GM12878 (cell line): ENCODE results near the gene SCN4A. TPM values are rescaled to one million over a fixed set of nuclear protein-coding genes. Genes with fewer than 3 reads are reported as not detected.
A peak's percentile ranks its signal among the peaks of the same experiment; 100 is the strongest.

Experiments
- ATAC-seq: fragments of 200-7000 bp; cut with Tn5 transposase; 3 replicates; pipeline ENCODE4 v1.9.1; 2020; ENCODE audit warnings: mild to moderate bottlenecking, moderate library complexity
- BruUV-seq: library from RNA; stranded (reverse); fragments of 400-500 nt; replicated peaks from 2 replicates; lab custom pipeline; 2021; lab: Mats Ljungman, UMichigan
- CTCF ChIA-PET: fragments of 300-600 bp; sonication (Branson Sonifier 250); formaldehyde crosslinking; extraction: SDS; loops from one replicate; lab custom pipeline; 2021; ENCODE audit warnings: inconsistent platforms; lab: Yijun Ruan, JAX
- POLR2A ChIA-PET: fragments of 350-600 bp; formaldehyde crosslinking; extraction: SDS; loops from one replicate; lab custom pipeline; 2021; ENCODE audit warnings: inconsistent platforms; lab: Charles Lee
- RAD21 ChIA-PET: fragments of 300-600 bp; sonication (Branson Sonifier 250); formaldehyde crosslinking; loops from one replicate; lab custom pipeline; 2023; ENCODE audit warnings: antibody characterized with exemption; ENCODE audit not compliant: unreplicated experiment; lab: Charles Lee
- SMC1A ChIA-PET: fragments of 300-600 bp; sonication (Branson Sonifier 250); formaldehyde crosslinking; loops from one replicate; lab custom pipeline; 2023; ENCODE audit not compliant: unreplicated experiment, uncharacterized antibody; lab: Charles Lee
- DNase-seq: peaks from one replicate; pipeline ENCODE4 v3.0.0-alpha.2; 2011; ENCODE audit warnings: low read depth, low spot score
- FAIRE-seq: peaks from 3 replicates; lab custom pipeline; 2011; peaks lifted over from hg19 to GRCh38; lab: Jason Lieb, UNC
- H2AFZ ChIP-seq: 2 replicates; pipeline ENCODE4 v1.6.0; 2011; ENCODE audit warnings: low read depth, low read length, control low read depth; ENCODE audit not compliant: control insufficient read depth
- H3K27ac ChIP-seq: 2 replicates; pipeline ENCODE4 v1.5.1; 2011; ENCODE audit warnings: control low read depth; ENCODE audit not compliant: control insufficient read depth, insufficient read depth
- H3K27me3 ChIP-seq, 2 experiments: replicated peaks in 1 of 2; 2 replicates each; pipeline versions ENCODE4 v1.6.0 to v1.6.1; 2011; ENCODE audit warnings: low read length in 1 of 2; ENCODE audit not compliant: control insufficient read depth in 2 of 2, insufficient read depth in 2 of 2
- H3K36me3 ChIP-seq, 2 experiments: 2 replicates each; pipeline ENCODE4 v1.5.1; 2011; ENCODE audit warnings: low read length in 1 of 2; ENCODE audit not compliant: control insufficient read depth in 2 of 2, insufficient read depth in 2 of 2
- H3K4me1 ChIP-seq: 2 replicates; pipeline ENCODE4 v1.6.1; 2011; ENCODE audit warnings: mild to moderate bottlenecking, low read length, moderate library complexity, mixed read lengths; ENCODE audit not compliant: control insufficient read depth, insufficient read depth
- H3K4me2 ChIP-seq: 2 replicates; pipeline ENCODE4 v1.6.0; 2011; ENCODE audit warnings: control low read depth; ENCODE audit not compliant: control insufficient read depth, insufficient read depth
- H3K4me3 ChIP-seq: fragments of 200-600 bp; sonication (generic); 2 replicates; pipeline ENCODE4 v1.5.1; 2016
- H3K79me2 ChIP-seq: 2 replicates; pipeline ENCODE4 v1.6.0; 2011; ENCODE audit warnings: low read length; ENCODE audit not compliant: control insufficient read depth, insufficient read depth
- H3K9ac ChIP-seq: 2 replicates; pipeline ENCODE4 v1.8.0; 2011; ENCODE audit warnings: low read length, control low read depth, mixed read lengths; ENCODE audit not compliant: control insufficient read depth, insufficient read depth
- H3K9me3 ChIP-seq: replicated peaks from 3 replicates; pipeline ENCODE4 v1.5.1; 2011; ENCODE audit warnings: mild to moderate bottlenecking, low read length; ENCODE audit not compliant: control insufficient read depth, insufficient read depth
- H4K20me1 ChIP-seq: 2 replicates; pipeline ENCODE4 v1.6.0; 2011; ENCODE audit not compliant: control insufficient read depth, insufficient read depth
- BACH1 ChIP-seq: fragments of 450-650 bp; IDR thresholded peaks from 2 replicates; pipeline ENCODE4 v1.6.1; 2017; ENCODE audit warnings: mild to moderate bottlenecking, borderline replicate concordance
- CBFB ChIP-seq: IDR thresholded peaks from 2 replicates; pipeline ENCODE4 v1.6.1; 2016; ENCODE audit warnings: antibody characterized with exemption, low read depth
- CHD1 ChIP-seq: IDR thresholded peaks from 2 replicates; pipeline ENCODE4 v1.6.1; 2012; ENCODE audit warnings: low read depth, low read length, improper control_type of control experiment
- FOXK2 ChIP-seq: fragments of 450-650 bp; IDR thresholded peaks from 2 replicates; pipeline ENCODE4 v1.6.1; 2017; ENCODE audit warnings: mild to moderate bottlenecking, moderate library complexity
- JUND ChIP-seq: IDR thresholded peaks from 2 replicates; pipeline ENCODE4 v1.6.1; 2012; ENCODE audit warnings: low read depth, mild to moderate bottlenecking, low read length, improper control_type of control experiment, moderate library complexity
- POLR2AphosphoS5 ChIP-seq: IDR thresholded peaks from 2 replicates; pipeline ENCODE4 v1.6.1; 2011; ENCODE audit warnings: mild to moderate bottlenecking, low read length, inconsistent platforms
- SIX5 ChIP-seq: IDR thresholded peaks from 2 replicates; pipeline ENCODE4 v1.6.1; 2011; ENCODE audit warnings: mild to moderate bottlenecking, low read depth, low read length, moderate library complexity; ENCODE audit not compliant: severe bottlenecking
- SMAD5 ChIP-seq: IDR thresholded peaks from 2 replicates; pipeline ENCODE4 v1.6.1; 2016; ENCODE audit warnings: antibody characterized with exemption, low read depth
- SMARCA5 ChIP-seq: fragments of 450-650 bp; IDR thresholded peaks from 2 replicates; pipeline ENCODE4 v1.6.1; 2017; ENCODE audit warnings: mild to moderate bottlenecking
- STAT3 ChIP-seq: IDR thresholded peaks from 2 replicates; pipeline ENCODE4 v1.6.1; 2011; ENCODE audit warnings: low read depth, low read length, improper control_type of control experiment
- WGBS: methylation state at CpG from one replicate; pipeline ENCODE4 v1.1.6; 2016; ENCODE audit warnings: low lambda C conversion rate; ENCODE audit not compliant: insufficient replicate concordance, insufficient coverage; ENCODE audit errors: missing lambda C conversion rate; 5-methylcytosine and 5-hydroxymethylcytosine counted together
- in situ Hi-C: fragments of 300-500 bp; cut with MboI; formaldehyde crosslinking; loops from 9 replicates; pipeline ENCODE4 v1.14.3; 2018; ENCODE audit warnings: mixed read lengths
- intact Hi-C: fragments of 100-400 bp; cut with micrococcal nuclease; formaldehyde crosslinking; loops from one replicate; pipeline ENCODE4 v1.14.2; 2022; ENCODE audit not compliant: unreplicated experiment
- polyA plus RNA-seq, 11 experiments: library from polyadenylated mRNA; depleted of rRNA in 4 of 11; unstranded in 6 of 11; stranded (reverse) in 5 of 11; fragments of >200 nt; fragmentation: Nextera tagmentation in 4 of 11; fragmentation: Illumina TruSeq in 1 of 11; extraction: Ambion mirVana in 4 of 11; extraction: Trizol in 1 of 11; gene quantifications; 1 replicate in 1 of 11; 2 replicates in 10 of 11; pipeline versions ENCODE4 v1.2.1 to v1.2.3, GENCODE V29; 2011 to 2016; ENCODE audit warnings: inconsistent platforms in 2 of 11, missing spikeins in 2 of 11, low read depth in 1 of 11
- total RNA-seq, 4 experiments: library from RNA; depleted of rRNA in 3 of 4; stranded (reverse); fragments of >200 nt in 3 of 4; fragmentation: Illumina TruSeq in 1 of 4; extraction: Trizol in 1 of 4; gene quantifications; 2 replicates each; pipeline versions ENCODE4 v1.2.1 to v1.2.3, GENCODE V29; 2013 to 2021
- TF ChIP-seq, protein P1 (sequence below): IDR thresholded peaks from 2 replicates; pipeline ENCODE4 v1.6.1; 2012; ENCODE audit warnings: mild to moderate bottlenecking, low read depth, low read length
- TF ChIP-seq, protein P2 (sequence below): fragments of 450-650 bp; formaldehyde crosslinking; IDR thresholded peaks from 2 replicates; pipeline ENCODE4 v1.4.0; 2020; ENCODE audit warnings: mild to moderate bottlenecking, moderate library complexity

SCN4A gene
- total and polyA plus RNA-seq, 10 of the 15 experiments (the other 5 are each of a cell fraction or from before 2014, with no cell fraction given) = under 0.01 to 0.15 (median 0.07) TPM; not detected in 4

DNA sequence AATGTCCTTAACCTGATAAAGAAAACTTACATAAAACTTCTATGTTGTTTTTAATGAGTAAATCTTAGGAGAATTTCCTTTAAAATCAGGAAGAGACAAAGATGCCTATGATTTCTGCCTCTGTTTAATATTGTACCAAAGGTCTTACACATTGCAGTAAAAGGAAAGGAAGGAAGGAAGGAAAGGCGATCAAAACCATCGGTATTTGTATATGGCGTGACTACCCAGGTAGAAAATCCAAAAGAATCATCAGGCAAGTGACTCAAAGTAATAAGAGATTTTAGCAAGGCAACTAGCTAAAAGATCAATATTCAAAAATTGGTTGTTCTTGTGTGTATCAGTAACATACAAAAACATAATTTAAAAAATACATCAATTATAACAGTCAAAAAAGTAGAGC lies 44.3 kb upstream of the SCN4A start:
- H3K9ac ChIP-seq = peak overlapping the region; percentile 12
- H3K4me3 ChIP-seq = peak overlapping the region; percentile 60
- intact Hi-C loops = loop anchor here (2.0 to 5.0 kb wide), 2 partner anchors 65 to 98 kb away; partner anchors contain the start of gene GH1
- ChIA-PET POLR2A (interaction anchor here (0.8 to 2.1 kb wide), 6 partner anchors 10 to 173 kb away, joined by 3 to 18 read pairs (median 3); partner anchors contain the start of genes CD79B and ERN1), SMC1A (interaction anchor here (0.6 to 3.4 kb wide), 30 partner anchors 8 to 268 kb away, joined by 3 to 30 read pairs (median 5); partner anchors contain the start of gene CD79B), RAD21 (interaction anchor here (0.8 to 7.4 kb wide), 19 partner anchors 9 to 265 kb away, joined by 3 to 105 read pairs (median 4); partner anchors contain the start of genes CCDC47, CD79B, CSHL1 and GH1), CTCF (interaction anchor here (0.7 to 3.3 kb wide), 26 partner anchors 10 to 127 kb away, joined by 3 to 73 read pairs (median 5); partner anchors contain the start of genes CD79B, CSHL1, ERN1 and GH1)
- no peaks in the 10 kb centered on the region for H3K9me3 ChIP-seq
- H3K4me1 ChIP-seq = peaks cover 14% of the 10 kb centered on the region
- H3K36me3 ChIP-seq = no peaks in the 10 kb centered on the region
- no peak for ATAC-seq
- DNase-seq = no peak
- H3K27me3 ChIP-seq = no peaks in the 10 kb centered on the region
- FAIRE-seq = no peak
- H3K27ac ChIP-seq = peak overlapping the region; percentile 40
- peak overlapping the region; percentile 35; the same call in 1 of the 2 replicates for H3K4me2 ChIP-seq
- in situ Hi-C loops = no loop called here
- no TSS peak for BruUV-seq
- 0 out of 2 replicates have a peak overlapping the region, but pooled peaks have one; percentile 7 for H2AFZ ChIP-seq
- WGBS = 8% methylated on average over 3 of the region's 3 CpGs
- H3K79me2 ChIP-seq = peaks cover 62% of the 10 kb centered on the region
- TF ChIP-seq, protein P1, sequence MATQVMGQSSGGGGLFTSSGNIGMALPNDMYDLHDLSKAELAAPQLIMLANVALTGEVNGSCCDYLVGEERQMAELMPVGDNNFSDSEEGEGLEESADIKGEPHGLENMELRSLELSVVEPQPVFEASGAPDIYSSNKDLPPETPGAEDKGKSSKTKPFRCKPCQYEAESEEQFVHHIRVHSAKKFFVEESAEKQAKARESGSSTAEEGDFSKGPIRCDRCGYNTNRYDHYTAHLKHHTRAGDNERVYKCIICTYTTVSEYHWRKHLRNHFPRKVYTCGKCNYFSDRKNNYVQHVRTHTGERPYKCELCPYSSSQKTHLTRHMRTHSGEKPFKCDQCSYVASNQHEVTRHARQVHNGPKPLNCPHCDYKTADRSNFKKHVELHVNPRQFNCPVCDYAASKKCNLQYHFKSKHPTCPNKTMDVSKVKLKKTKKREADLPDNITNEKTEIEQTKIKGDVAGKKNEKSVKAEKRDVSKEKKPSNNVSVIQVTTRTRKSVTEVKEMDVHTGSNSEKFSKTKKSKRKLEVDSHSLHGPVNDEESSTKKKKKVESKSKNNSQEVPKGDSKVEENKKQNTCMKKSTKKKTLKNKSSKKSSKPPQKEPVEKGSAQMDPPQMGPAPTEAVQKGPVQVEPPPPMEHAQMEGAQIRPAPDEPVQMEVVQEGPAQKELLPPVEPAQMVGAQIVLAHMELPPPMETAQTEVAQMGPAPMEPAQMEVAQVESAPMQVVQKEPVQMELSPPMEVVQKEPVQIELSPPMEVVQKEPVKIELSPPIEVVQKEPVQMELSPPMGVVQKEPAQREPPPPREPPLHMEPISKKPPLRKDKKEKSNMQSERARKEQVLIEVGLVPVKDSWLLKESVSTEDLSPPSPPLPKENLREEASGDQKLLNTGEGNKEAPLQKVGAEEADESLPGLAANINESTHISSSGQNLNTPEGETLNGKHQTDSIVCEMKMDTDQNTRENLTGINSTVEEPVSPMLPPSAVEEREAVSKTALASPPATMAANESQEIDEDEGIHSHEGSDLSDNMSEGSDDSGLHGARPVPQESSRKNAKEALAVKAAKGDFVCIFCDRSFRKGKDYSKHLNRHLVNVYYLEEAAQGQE = no peak
- TF ChIP-seq SIX5 (no peak), POLR2AphosphoS5 (no peak), BACH1 (no peak), CBFB (no peak), FOXK2 (no peak), CHD1 (no peak), SMARCA5 (no peak), SMAD5 (no peak), STAT3 (no peak), JUND (no peak)
- TF ChIP-seq, protein P2, sequence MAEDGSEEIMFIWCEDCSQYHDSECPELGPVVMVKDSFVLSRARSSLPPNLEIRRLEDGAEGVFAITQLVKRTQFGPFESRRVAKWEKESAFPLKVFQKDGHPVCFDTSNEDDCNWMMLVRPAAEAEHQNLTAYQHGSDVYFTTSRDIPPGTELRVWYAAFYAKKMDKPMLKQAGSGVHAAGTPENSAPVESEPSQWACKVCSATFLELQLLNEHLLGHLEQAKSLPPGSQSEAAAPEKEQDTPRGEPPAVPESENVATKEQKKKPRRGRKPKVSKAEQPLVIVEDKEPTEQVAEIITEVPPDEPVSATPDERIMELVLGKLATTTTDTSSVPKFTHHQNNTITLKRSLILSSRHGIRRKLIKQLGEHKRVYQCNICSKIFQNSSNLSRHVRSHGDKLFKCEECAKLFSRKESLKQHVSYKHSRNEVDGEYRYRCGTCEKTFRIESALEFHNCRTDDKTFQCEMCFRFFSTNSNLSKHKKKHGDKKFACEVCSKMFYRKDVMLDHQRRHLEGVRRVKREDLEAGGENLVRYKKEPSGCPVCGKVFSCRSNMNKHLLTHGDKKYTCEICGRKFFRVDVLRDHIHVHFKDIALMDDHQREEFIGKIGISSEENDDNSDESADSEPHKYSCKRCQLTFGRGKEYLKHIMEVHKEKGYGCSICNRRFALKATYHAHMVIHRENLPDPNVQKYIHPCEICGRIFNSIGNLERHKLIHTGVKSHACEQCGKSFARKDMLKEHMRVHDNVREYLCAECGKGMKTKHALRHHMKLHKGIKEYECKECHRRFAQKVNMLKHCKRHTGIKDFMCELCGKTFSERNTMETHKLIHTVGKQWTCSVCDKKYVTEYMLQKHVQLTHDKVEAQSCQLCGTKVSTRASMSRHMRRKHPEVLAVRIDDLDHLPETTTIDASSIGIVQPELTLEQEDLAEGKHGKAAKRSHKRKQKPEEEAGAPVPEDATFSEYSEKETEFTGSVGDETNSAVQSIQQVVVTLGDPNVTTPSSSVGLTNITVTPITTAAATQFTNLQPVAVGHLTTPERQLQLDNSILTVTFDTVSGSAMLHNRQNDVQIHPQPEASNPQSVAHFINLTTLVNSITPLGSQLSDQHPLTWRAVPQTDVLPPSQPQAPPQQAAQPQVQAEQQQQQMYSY (CRISPR knock-in tag) = no peak
- H4K20me1 ChIP-seq = no peaks in the 10 kb centered on the region
